SK-N-SH treated with all-trans-retinoic acid at 6 μM for 48 hours (cell line): ENCODE data around the gene PRKG1.

Source experiments
- CSDC2 ChIP-seq: fragments of 250-450 bp; sonication (Bioruptor Pico); IDR thresholded peaks from 2 replicates; pipeline ENCODE4 v1.5.0; 2020; ENCODE audit warnings: mild to moderate bottlenecking, moderate library complexity
- SNAI2 ChIP-seq: fragments of 250-450 bp; sonication (Bioruptor Pico); IDR thresholded peaks from 2 replicates; pipeline ENCODE4 v1.5.0; 2020; ENCODE audit warnings: mild to moderate bottlenecking, moderate library complexity
- ZNF8 ChIP-seq: fragments of 450-650 bp; formaldehyde crosslinking; IDR thresholded peaks from 2 replicates; pipeline ENCODE4 v1.5.0; 2020; ENCODE audit warnings: mild to moderate bottlenecking, moderate library complexity

GRCh38 chr10:51932530-51932929 lies 858.2 kb downstream of the PRKG1 start:
- no peak for TF ChIP-seq CSDC2
- no peak for TF ChIP-seq SNAI2 (CRISPR knock-in tag)
- TF ChIP-seq ZNF8, result no peak
